Sigmoid colon (tissue), 7 donors: ENCODE results near the gene UTP25. TPM values are rescaled to one million over a fixed set of nuclear protein-coding genes. Genes with fewer than 3 reads are reported as not detected.

ENCODE experiments used
- DNase-seq: peaks from one replicate; pipeline ENCODE4 v3.0.0-alpha.2; 2019
- H3K27ac ChIP-seq, 4 donors: fragments of 200-600 bp; sonication (generic); one replicate each; pipeline ENCODE4 v1.5.1; 2016 to 2019; ENCODE audit warnings: mild to moderate bottlenecking in 1 of 4
- H3K27me3 ChIP-seq, 3 donors: fragments of 200-600 bp; sonication (generic); one replicate each; pipeline ENCODE4 v1.5.1; 2019; ENCODE audit warnings: mild to moderate bottlenecking in 1 of 3
- H3K36me3 ChIP-seq, 4 donors: fragments of 200-600 bp; sonication (generic); one replicate each; pipeline ENCODE4 v1.5.1; 2016 to 2019
- H3K4me1 ChIP-seq, 4 donors: fragments of 200-600 bp; sonication (generic); one replicate each; pipeline ENCODE4 v1.5.1; 2017 to 2019
- H3K4me3 ChIP-seq, 4 donors: fragments of 200-600 bp; sonication (generic); one replicate each; pipeline ENCODE4 v1.5.1; 2017 to 2019; ENCODE audit warnings: mild to moderate bottlenecking in 2 of 4, moderate library complexity in 1 of 4
- H3K9me3 ChIP-seq, 4 donors: fragments of 200-600 bp in 3 of 4; sonication (generic) in 3 of 4; one replicate each; pipeline versions ENCODE4 v1.5.1 to v1.6.1; 2013 to 2019
- EP300 ChIP-seq, 4 donors: sonication (generic); formaldehyde crosslinking; IDR thresholded peaks; one replicate each; pipeline ENCODE4 v1.6.1; 2017; ENCODE audit warnings: antibody characterized with exemption in 4 of 4
- POLR2A ChIP-seq, 2 donors: fragments of 450-650 bp; IDR thresholded peaks; one replicate each; pipeline ENCODE4 v1.6.1; 2016; ENCODE audit warnings: antibody characterized with exemption in 2 of 2, mild to moderate bottlenecking in 2 of 2, moderate library complexity in 2 of 2
- POLR2AphosphoS5 ChIP-seq, 4 donors: sonication (generic); formaldehyde crosslinking; IDR thresholded peaks; one replicate each; pipeline ENCODE4 v1.6.1; 2017; ENCODE audit warnings: antibody characterized with exemption in 4 of 4
- WGBS, 2 donors: extraction: QIAGEN DNeasy Blood & Tissue Kit; methylation state at CpG; one replicate each; pipeline ENCODE4 v1.1.7; 2013; 5-methylcytosine and 5-hydroxymethylcytosine counted together
- intact Hi-C: fragments of 100-400 bp; cut with DNase I; formaldehyde crosslinking; loops from one replicate; pipeline ENCODE4 v1.15.1; 2023
- polyA plus RNA-seq, 3 donors: library from polyadenylated mRNA; stranded (reverse); fragments of 200-250 nt; gene quantifications; one replicate each; pipeline ENCODE4 v1.2.3, GENCODE V29; 2013
- total RNA-seq, 4 donors: library from RNA; depleted of rRNA; stranded (reverse); fragments of >200 nt; gene quantifications; one replicate each; pipeline ENCODE4 v1.1.0, GENCODE V29; 2016
- TF ChIP-seq, protein P1 (sequence below), 4 experiments: fragments of 450-650 bp in 3 of 4; fragments of 200-600 bp in 1 of 4; IDR thresholded peaks; one replicate each; pipeline ENCODE4 v1.5.1; 2016 to 2019; ENCODE audit warnings: antibody characterized with exemption in 4 of 4, mild to moderate bottlenecking in 3 of 4, moderate library complexity in 2 of 4
- donor health status: healthy with polysubstance abuse.
- donor health status: Bipolar disorder and iron deficiency.
- donor health status: healthy.

UTP25 gene
- total and polyA plus RNA-seq, 7 donors: 1.2 to 8.6 (median 5.7) TPM

DNA sequence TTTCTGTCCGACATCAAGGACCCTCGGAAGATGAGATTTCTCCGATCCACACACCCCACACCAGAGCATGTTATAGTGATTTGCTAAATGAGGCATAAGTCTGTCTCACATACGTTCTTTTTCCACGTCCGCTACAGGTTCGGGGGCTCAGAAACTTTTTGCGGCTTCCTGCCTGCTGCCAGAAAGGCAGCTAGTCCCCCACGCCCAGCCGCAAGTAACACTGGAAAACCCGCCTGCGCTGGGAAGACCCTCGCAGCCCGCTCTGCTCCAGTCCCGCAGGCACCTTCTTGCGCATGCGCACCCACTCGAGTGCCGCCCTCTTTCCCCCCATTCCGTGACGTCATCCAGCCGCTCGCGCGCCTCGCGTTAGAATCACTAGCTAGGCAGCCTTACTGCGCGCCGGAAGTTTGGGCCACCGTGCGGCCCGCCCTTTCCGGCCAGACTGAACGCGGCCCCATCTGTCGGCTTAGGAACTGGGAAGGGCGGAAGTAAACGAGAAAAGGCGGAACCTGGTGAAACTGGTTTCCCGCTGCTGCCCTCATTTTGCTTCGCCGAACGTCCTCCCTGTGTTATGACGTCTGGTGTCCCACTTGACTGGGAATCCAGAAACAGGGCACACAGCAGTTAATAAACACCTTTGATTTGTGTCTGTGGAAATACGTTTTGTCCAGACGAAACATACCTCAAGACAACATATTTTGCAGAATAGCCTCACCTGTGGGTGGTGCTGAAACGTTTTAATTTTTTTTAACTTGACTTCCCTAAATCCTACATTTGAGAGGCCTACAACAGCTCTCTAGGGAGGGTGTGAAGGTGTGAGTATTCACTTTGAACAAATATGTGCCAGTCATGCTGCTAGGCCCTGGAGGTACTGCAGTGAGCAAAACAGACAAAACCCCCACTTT, 43.3 kb upstream of the UTP25 start, which contains the start of gene C1orf74:
Gene C1orf74 (minus strand): TSS at position 295 of the 905 bp plus-strand sequence. CDS start 925 bp downstream, outside the sequence.
- Histone ChIP-seq H3K36me3 (no peaks in the 10 kb centered on the region), H3K27me3 (no peaks in the 10 kb centered on the region), H3K4me1 (peaks cover 0 to 28% (median 27%) of the 10 kb centered on the region in 4 donors), H3K9me3 (no peaks in the 10 kb centered on the region), H3K4me3 (peak within 1 kb of the TSS; percentile 61 to 63 (median 62)), H3K27ac (peak within 1 kb of the TSS; percentile 81 to 90 (median 86))
- intact Hi-C loops: loop anchor here (1.0 to 2.0 kb wide), 2 partner anchors 16 to 43 kb away; partner anchors contain the start of gene UTP25
- WGBS, 2 donors: 3% methylated on average over 48 of the region's 48 CpGs
- DNase-seq: peak; percentile 99
- TF ChIP-seq EP300 (IDR thresholded peaks at IDR 0.05): peak in 1 of 4 donors; percentile 67
- TF ChIP-seq POLR2A (IDR thresholded peaks at IDR 0.05): peak; percentile 42 to 61
- peak; percentile 53 to 92 (median 88) for TF ChIP-seq POLR2AphosphoS5 (IDR thresholded peaks at IDR 0.05)
- TF ChIP-seq, protein P1, sequence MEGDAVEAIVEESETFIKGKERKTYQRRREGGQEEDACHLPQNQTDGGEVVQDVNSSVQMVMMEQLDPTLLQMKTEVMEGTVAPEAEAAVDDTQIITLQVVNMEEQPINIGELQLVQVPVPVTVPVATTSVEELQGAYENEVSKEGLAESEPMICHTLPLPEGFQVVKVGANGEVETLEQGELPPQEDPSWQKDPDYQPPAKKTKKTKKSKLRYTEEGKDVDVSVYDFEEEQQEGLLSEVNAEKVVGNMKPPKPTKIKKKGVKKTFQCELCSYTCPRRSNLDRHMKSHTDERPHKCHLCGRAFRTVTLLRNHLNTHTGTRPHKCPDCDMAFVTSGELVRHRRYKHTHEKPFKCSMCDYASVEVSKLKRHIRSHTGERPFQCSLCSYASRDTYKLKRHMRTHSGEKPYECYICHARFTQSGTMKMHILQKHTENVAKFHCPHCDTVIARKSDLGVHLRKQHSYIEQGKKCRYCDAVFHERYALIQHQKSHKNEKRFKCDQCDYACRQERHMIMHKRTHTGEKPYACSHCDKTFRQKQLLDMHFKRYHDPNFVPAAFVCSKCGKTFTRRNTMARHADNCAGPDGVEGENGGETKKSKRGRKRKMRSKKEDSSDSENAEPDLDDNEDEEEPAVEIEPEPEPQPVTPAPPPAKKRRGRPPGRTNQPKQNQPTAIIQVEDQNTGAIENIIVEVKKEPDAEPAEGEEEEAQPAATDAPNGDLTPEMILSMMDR (IDR thresholded peaks at IDR 0.05): no peak

DNA sequence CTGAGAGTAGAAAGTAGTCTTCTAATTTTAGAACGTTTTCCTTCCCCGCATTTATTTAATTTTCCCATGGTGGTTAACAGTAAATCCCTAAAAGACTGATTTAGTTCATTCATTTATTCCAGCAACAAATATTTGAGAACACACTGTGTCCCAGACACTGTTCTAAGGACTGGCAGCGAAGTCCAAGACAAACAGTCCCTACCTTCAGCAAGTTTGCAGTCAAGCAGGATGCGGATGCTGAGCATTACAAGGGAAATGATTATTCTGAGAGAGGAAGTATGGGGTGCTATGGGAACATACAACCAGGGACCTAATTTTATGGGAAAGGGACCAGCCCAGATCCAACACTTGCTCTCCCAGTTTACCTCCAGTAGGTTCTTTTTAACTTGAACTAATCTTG, 42.2 kb upstream of the UTP25 start:
- H3K4me1 ChIP-seq: peaks cover 0 to 28% (median 27%) of the 10 kb centered on the region in 4 donors
- peak overlapping the region in 3 of 4 donors; percentile 81 to 87 (median 86) for H3K27ac ChIP-seq
- H3K36me3 ChIP-seq: no peaks in the 10 kb centered on the region
- no peaks in the 10 kb centered on the region for H3K9me3 ChIP-seq
- no peak for DNase-seq
- TF ChIP-seq, protein P1 (IDR thresholded peaks at IDR 0.05): no peak
- TF ChIP-seq EP300 (IDR thresholded peaks at IDR 0.05) (no peak), POLR2AphosphoS5 (IDR thresholded peaks at IDR 0.05) (no peak), POLR2A (IDR thresholded peaks at IDR 0.05) (no peak)
- 96 to 97% methylated on average over 4 of the region's 4 CpGs for WGBS, 2 donors
- H3K4me3 ChIP-seq: no peak overlapping the region
- intact Hi-C loops: loop anchor here (1.0 to 2.0 kb wide), 2 partner anchors 17 to 42 kb away; partner anchors contain the start of gene UTP25
- H3K27me3 ChIP-seq: no peaks in the 10 kb centered on the region

DNA sequence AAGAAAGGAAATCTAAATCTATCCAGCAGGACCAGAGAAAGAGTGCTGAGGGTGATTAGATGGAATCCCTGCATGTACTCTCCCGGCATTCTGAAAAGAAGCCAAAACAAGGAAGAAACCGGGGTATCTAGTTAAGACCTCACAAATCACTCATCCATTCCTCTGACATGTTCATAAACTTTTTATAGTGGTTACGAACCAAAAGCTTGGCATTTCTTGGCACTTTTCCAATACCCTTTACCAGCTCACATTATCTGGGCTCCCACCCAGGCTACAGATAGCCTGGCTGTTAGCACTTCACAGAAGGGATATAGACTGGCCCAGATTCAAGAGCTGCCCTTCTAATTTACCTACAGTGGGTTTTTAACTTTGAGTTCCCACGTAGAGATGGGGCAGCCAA, 41.6 kb upstream of the UTP25 start:
- Histone ChIP-seq H3K27me3 (no peaks in the 10 kb centered on the region), H3K27ac (peak overlapping the region; percentile 66 to 86 (median 81)), H3K4me1 (peaks cover 0 to 28% (median 27%) of the 10 kb centered on the region in 4 donors), H3K36me3 (no peaks in the 10 kb centered on the region), H3K4me3 (no peak overlapping the region), H3K9me3 (no peaks in the 10 kb centered on the region)
- 26 to 50% methylated on average over 4 of the region's 4 CpGs for WGBS, 2 donors
- intact Hi-C loops: no loop called here
- TF ChIP-seq POLR2A (IDR thresholded peaks at IDR 0.05) (no peak), POLR2AphosphoS5 (IDR thresholded peaks at IDR 0.05) (no peak), EP300 (IDR thresholded peaks at IDR 0.05) (no peak)
- TF ChIP-seq, protein P1 (IDR thresholded peaks at IDR 0.05): no peak
- no peak for DNase-seq

DNA sequence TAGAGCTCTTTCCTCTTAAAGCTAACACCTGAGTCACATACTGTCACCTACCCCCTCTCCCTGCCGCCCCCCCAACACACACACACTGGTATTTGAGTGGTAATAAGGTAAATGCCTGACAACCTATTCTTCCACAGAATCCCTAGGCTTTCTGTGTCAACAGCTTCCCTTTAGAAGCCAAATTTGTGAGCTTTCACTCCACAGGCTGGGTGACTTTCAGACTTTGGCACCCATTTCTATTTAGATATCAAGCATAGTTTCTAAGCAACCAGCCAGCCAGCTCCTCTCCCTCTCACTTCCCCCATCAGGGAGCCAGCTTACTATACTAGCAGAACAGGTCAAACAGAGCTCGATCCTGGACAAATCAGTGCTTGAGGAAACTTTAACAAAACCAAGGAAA, 40.2 kb upstream of the UTP25 start:
- Histone ChIP-seq H3K27ac (peak overlapping the region; percentile 66 to 86 (median 81)), H3K27me3 (no peaks in the 10 kb centered on the region), H3K4me1 (peaks cover 0 to 28% (median 27%) of the 10 kb centered on the region in 4 donors), H3K36me3 (no peaks in the 10 kb centered on the region), H3K9me3 (no peaks in the 10 kb centered on the region), H3K4me3 (no peak overlapping the region)
- no peak for TF ChIP-seq EP300 (IDR thresholded peaks at IDR 0.05)
- no peak for TF ChIP-seq POLR2A (IDR thresholded peaks at IDR 0.05)
- TF ChIP-seq POLR2AphosphoS5 (IDR thresholded peaks at IDR 0.05): no peak
- TF ChIP-seq, protein P1 (IDR thresholded peaks at IDR 0.05): no peak
- DNase-seq: peak; percentile 79
- intact Hi-C loops: no loop called here
- WGBS, 2 donors: 13 to 57% methylated on average over 2 of the region's 2 CpGs
